ENCODE results near the gene EEF1AKMT3. TPM values are rescaled to one million over a fixed set of nuclear protein-coding genes. Genes with fewer than 3 reads are reported as not detected.

EEF1AKMT3 gene
- polyA plus RNA-seq, 1 donor (not counting 4 experiments of a cell fraction or from before 2014, with no cell fraction given) = 7.7 TPM

DNA sequence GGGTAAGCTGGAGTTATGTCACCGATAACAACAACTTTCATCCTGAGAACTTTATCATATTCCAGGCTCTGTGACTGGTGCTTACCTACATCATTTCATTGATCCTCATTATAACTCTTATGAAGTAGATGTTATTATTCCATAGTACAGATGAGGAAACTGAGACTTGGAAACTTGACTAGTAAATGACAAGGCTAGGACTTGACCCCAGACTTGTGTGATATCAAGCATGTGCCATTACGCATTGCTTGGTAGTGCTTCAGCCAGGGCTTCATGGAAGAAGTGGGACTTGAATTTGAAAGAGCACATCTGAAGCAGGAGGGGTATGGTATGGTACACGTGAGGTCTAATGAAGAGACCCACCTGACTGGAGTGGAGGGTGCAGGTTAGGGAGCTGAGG lies 34.3 kb downstream of the EEF1AKMT3 start:
- FAIRE-seq (no peak), DNase-seq (ENCODE audit: low read depth, low spot score) (no peak)
- no peaks in the 10 kb centered on the region for H3K9me1 ChIP-seq (ENCODE audit: control insufficient read depth, extremely low read depth, insufficient read depth, low read length)
- H3K4me2 ChIP-seq (ENCODE audit: control insufficient read depth, extremely low read depth, insufficient read depth, low read depth, low read length) = no peak overlapping the region
- no peaks in the 10 kb centered on the region for H3K27me3 ChIP-seq (ENCODE audit: control insufficient read depth, extremely low read depth, insufficient read depth, low read length)
- dilution Hi-C loops (cut with MboI; ENCODE audit: extremely low pct_ligation_motif_present, low sequenced_read_pairs) = no loop called here
- H3K36me3 ChIP-seq (ENCODE audit: control insufficient read depth in 2 of 2, extremely low read depth in 1 of 2, insufficient read depth in 2 of 2, low read length in 2 of 2) = peaks cover 3 to 31% of the 10 kb centered on the region in 2 experiments
- no peaks in the 10 kb centered on the region for H3K9me3 ChIP-seq (ENCODE audit: control insufficient read depth, low read depth, low read length)
- H3K79me2 ChIP-seq (ENCODE audit: control insufficient read depth, insufficient read depth, low read length) = no peaks in the 10 kb centered on the region
- peaks cover 9% of the 10 kb centered on the region for H3K4me1 ChIP-seq (ENCODE audit: control insufficient read depth, extremely low read depth, insufficient read depth, low read length)
- no peak overlapping the region for H3K4me3 ChIP-seq (ENCODE audit: control insufficient read depth in 2 of 3, extremely low read depth in 1 of 3, insufficient read depth in 2 of 3, low read depth in 1 of 3, low read length in 3 of 3)
- TF ChIP-seq, protein P1, sequence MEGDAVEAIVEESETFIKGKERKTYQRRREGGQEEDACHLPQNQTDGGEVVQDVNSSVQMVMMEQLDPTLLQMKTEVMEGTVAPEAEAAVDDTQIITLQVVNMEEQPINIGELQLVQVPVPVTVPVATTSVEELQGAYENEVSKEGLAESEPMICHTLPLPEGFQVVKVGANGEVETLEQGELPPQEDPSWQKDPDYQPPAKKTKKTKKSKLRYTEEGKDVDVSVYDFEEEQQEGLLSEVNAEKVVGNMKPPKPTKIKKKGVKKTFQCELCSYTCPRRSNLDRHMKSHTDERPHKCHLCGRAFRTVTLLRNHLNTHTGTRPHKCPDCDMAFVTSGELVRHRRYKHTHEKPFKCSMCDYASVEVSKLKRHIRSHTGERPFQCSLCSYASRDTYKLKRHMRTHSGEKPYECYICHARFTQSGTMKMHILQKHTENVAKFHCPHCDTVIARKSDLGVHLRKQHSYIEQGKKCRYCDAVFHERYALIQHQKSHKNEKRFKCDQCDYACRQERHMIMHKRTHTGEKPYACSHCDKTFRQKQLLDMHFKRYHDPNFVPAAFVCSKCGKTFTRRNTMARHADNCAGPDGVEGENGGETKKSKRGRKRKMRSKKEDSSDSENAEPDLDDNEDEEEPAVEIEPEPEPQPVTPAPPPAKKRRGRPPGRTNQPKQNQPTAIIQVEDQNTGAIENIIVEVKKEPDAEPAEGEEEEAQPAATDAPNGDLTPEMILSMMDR (optimal IDR thresholded peaks at IDR 0.05 in 1 of 3, IDR thresholded peaks at IDR 0.05 in 1 of 3, conservative IDR thresholded peaks at IDR 0.05 in 1 of 3; ENCODE audit: extremely low read depth in 1 of 3, insufficient read depth in 2 of 3, low read length in 3 of 3) = no peak
- no peak for TF ChIP-seq EZH2 (IDR thresholded peaks at IDR 0.05; ENCODE audit: low read length)
- H3K27ac ChIP-seq (ENCODE audit: control insufficient read depth, insufficient read depth, low read length) = no peak overlapping the region
- no peak overlapping the region for H2AFZ ChIP-seq (ENCODE audit: control insufficient read depth, low read length)
- H4K20me1 ChIP-seq (ENCODE audit: control insufficient read depth, extremely low read depth, insufficient read depth, low read length) = no peaks in the 10 kb centered on the region
- H3K9ac ChIP-seq (ENCODE audit: control insufficient read depth, extremely low read depth, insufficient read depth, low read length) = no peak overlapping the region

DNA sequence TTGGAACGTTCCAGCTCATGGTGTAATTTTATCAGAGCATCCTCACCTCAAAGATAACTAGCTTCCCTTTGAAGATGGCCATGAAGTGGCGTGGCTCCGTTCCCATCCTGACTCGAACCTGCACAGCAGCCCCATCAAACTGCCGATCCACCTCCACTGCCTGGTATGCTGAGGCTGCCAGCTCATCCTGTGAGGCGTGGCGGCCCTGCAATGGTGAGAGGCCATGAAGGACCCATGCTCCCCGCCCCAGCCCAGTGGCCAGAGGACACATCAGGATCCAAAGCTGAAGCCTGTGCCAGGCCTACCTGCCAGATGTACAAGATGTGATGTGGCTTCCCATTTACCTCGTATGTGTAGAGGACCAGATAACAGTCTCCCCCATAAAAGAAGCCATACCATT lies 34.9 kb downstream of the EEF1AKMT3 start:
- no peak overlapping the region for H3K4me2 ChIP-seq (ENCODE audit: control insufficient read depth, extremely low read depth, insufficient read depth, low read depth, low read length)
- no peak overlapping the region for H3K9ac ChIP-seq (ENCODE audit: control insufficient read depth, extremely low read depth, insufficient read depth, low read length)
- no peak overlapping the region for H3K27ac ChIP-seq (ENCODE audit: control insufficient read depth, insufficient read depth, low read length)
- H3K27me3 ChIP-seq (ENCODE audit: control insufficient read depth, extremely low read depth, insufficient read depth, low read length) = no peaks in the 10 kb centered on the region
- H3K4me1 ChIP-seq (ENCODE audit: control insufficient read depth, extremely low read depth, insufficient read depth, low read length) = peaks cover 9% of the 10 kb centered on the region
- FAIRE-seq (no peak), DNase-seq (ENCODE audit: low read depth, low spot score) (no peak)
- H2AFZ ChIP-seq (ENCODE audit: control insufficient read depth, low read length) = no peak overlapping the region
- no peaks in the 10 kb centered on the region for H3K9me3 ChIP-seq (ENCODE audit: control insufficient read depth, low read depth, low read length)
- TF ChIP-seq EZH2 (IDR thresholded peaks at IDR 0.05; ENCODE audit: low read length) = no peak
- TF ChIP-seq, protein P1 (optimal IDR thresholded peaks at IDR 0.05 in 1 of 3, IDR thresholded peaks at IDR 0.05 in 1 of 3, conservative IDR thresholded peaks at IDR 0.05 in 1 of 3; ENCODE audit: extremely low read depth in 1 of 3, insufficient read depth in 2 of 3, low read length in 3 of 3) = no peak
- H3K4me3 ChIP-seq (ENCODE audit: control insufficient read depth in 2 of 3, extremely low read depth in 1 of 3, insufficient read depth in 2 of 3, low read depth in 1 of 3, low read length in 3 of 3) = no peak overlapping the region
- H3K79me2 ChIP-seq (ENCODE audit: control insufficient read depth, insufficient read depth, low read length) = no peaks in the 10 kb centered on the region
- H4K20me1 ChIP-seq (ENCODE audit: control insufficient read depth, extremely low read depth, insufficient read depth, low read length) = no peaks in the 10 kb centered on the region
- no peaks in the 10 kb centered on the region for H3K9me1 ChIP-seq (ENCODE audit: control insufficient read depth, extremely low read depth, insufficient read depth, low read length)
- peaks cover 3 to 29% of the 10 kb centered on the region in 2 experiments for H3K36me3 ChIP-seq (ENCODE audit: control insufficient read depth in 2 of 2, extremely low read depth in 1 of 2, insufficient read depth in 2 of 2, low read length in 2 of 2)
- dilution Hi-C loops (cut with MboI; ENCODE audit: extremely low pct_ligation_motif_present, low sequenced_read_pairs) = no loop called here
